GM21381 (cell line): Measurements from ENCODE around the gene COA5.

Experiments used
- ATAC-seq: cut with Tn5 transposase; IDR thresholded peaks from one replicate; pipeline ENCODE4 v1.9.1; 2021; ENCODE audit warnings: mild to moderate bottlenecking, moderate library complexity; ENCODE audit not compliant: unreplicated experiment

COA5 gene

DNA sequence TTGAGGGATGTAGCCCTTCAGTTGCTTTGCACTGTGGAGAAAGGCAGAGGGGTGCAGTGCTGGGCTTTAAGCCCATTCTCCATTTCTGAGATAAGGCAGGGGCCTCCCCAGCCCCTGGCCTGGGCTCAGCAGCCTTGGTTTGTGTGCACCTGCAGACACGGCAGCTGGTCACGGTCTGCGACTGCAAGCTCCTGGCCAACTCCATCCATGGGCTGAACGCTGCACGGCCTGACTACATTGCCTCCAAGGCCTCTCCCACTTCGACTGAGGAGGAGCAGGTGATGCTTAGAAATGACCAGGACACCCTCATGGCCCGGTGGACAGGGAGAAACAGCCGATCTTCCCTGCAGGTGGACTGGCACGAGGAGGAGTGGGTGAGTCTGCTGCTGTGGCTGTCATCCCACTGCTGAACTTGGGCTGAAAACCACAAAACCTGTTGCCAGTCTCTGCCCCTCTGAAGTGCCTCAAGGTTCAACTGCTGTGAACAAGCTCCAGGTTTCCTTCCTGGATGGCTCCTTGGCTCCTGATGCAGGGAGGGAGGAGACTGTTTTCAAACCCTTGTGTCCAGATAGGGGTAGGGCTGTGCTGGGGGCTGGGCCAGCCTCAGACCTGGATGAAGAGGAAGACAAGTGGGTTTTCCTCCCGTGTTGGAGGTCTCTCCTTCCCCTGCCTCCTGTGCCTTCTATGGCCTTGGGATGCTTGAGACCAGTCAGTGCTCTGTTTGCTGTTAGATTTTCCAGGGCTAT, 54.0 kb downstream of the COA5 start:
- no peak for ATAC-seq

DNA sequence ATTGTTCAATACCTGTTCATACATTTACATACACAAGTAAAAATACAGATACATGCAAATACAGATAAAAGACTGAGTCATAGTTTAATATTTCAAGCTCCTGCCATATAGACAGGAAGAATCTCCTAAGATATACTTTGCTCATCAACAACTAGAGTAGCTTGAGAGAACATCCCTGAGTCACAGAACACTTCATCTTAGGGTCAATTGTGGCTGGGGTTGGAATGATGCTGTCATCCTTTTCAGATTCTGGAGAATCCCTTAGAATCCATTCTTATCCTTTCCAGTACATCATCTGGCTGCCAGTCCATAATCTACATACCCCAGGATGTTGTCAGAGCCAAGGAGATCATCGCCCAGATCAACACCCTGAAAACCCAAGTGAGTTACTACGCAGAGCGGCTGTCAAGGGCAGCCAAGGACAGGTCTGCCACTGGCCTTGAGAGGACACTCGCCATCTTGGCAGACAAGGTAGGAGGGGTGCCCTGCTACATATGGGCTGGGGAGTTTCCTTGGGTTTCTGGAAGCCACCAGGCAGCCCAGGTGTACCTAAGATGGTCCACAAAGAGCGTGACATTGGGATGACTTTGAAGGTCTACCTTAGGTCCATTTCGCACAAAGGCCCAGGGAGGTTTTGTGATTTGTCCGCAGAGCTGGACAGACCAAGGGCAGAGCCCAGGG, 55.7 kb downstream of the COA5 start:
- ATAC-seq: no peak

DNA sequence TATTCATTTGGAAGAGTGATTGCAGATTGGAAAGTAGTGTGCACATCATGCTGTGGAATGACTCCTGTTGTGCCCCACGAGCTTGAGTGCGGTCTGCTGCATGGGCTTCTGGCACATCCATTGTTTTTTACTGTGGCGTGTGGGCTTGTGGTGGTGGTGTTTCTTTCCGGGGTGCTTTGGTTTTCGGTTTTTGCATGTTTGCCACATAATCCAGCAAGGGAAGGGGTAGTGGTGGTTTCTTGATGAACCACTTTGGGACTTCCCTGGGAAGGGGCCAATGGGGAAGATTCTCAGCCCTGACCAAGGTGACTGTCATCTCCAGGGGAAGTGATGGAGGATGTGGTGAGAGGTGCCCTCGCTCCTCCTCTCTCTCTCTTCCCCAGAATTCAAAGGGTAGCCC, 57.0 kb downstream of the COA5 start:
- no peak for ATAC-seq

DNA sequence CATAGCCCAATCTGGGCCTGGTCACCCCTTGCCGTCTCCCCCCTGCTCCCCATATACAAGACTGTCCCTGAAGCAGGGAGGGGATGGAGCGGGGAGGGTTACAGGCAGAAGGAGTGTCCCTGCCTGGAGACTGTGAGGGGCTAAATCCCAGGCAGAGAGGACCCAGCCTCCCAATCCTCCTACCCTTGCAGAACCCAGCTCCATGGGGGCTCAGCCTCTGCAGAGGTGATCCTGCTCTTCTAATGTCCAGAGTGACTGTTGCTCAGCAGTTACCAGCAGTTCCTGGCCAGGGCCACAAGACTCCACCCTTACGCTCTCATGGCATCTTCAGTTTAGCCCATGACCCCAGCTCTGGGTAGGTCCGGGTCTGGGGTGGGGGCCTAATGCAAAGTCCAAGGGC, 58.1 kb downstream of the COA5 start:
- no peak for ATAC-seq
